Activated CD8-positive, alpha-beta T cell treated with anti-CD3 and anti-CD28 coated beads, Interleukin-2, amount 10 ng/mL, durations not matched to agents 7 days and 5 days (primary cell): Measurements from ENCODE around the gene TANGO2. TPM values are rescaled to one million over a fixed set of nuclear protein-coding genes. Genes with fewer than 3 reads are reported as not detected.
A peak's percentile ranks its signal among the peaks of the same experiment; 100 is the strongest.

ENCODE experiments used
- ATAC-seq: fragments of 150-1000 bp; cut with Tn5 transposase; one replicate; pipeline ENCODE4 v1.10.0; 2021; ENCODE audit warnings: moderate library complexity
- CTCF ChIA-PET: fragments of 350-600 bp; sonication (Branson Sonifier 250); formaldehyde crosslinking; loops from one replicate; lab custom pipeline; 2021; ENCODE audit warnings: antibody characterized with exemption; lab: Charles Lee
- POLR2A ChIA-PET: fragments of 350-600 bp; sonication (Branson Sonifier 250); formaldehyde crosslinking; loops from one replicate; lab custom pipeline; 2021; ENCODE audit warnings: antibody characterized with exemption; lab: Charles Lee
- DNase-seq: peaks from one replicate; pipeline ENCODE4 v3.0.0-alpha.2; 2020
- H3K27ac Mint-ChIP-seq: one replicate; pipeline ENCODE4 v1.8.0; 2021; ENCODE audit warnings: mild to moderate bottlenecking, mixed read lengths
- H3K27me3 Mint-ChIP-seq: one replicate; pipeline ENCODE4 v1.8.0; 2021; ENCODE audit warnings: low read depth, mixed read lengths
- H3K36me3 Mint-ChIP-seq: one replicate; pipeline ENCODE4 v1.8.0; 2021; ENCODE audit warnings: low read depth, mixed read lengths
- H3K4me1 Mint-ChIP-seq: one replicate; pipeline ENCODE4 v1.8.0; 2021; ENCODE audit warnings: low read depth, mixed read lengths
- H3K4me3 Mint-ChIP-seq: one replicate; pipeline ENCODE4 v1.8.0; 2021; ENCODE audit warnings: mild to moderate bottlenecking, mixed read lengths
- H3K9me3 Mint-ChIP-seq: one replicate; pipeline ENCODE4 v1.8.0; 2022; ENCODE audit warnings: mixed read lengths; ENCODE audit not compliant: insufficient read depth
- total RNA-seq, 2 experiments: library from RNA; stranded (reverse); gene quantifications; one replicate each; pipeline ENCODE4 v1.2.3, GENCODE V29; 2021

The TANGO2 gene
- total RNA-seq, 2 experiments from 2014 or later: 39.1 to 43.3 TPM

DNA sequence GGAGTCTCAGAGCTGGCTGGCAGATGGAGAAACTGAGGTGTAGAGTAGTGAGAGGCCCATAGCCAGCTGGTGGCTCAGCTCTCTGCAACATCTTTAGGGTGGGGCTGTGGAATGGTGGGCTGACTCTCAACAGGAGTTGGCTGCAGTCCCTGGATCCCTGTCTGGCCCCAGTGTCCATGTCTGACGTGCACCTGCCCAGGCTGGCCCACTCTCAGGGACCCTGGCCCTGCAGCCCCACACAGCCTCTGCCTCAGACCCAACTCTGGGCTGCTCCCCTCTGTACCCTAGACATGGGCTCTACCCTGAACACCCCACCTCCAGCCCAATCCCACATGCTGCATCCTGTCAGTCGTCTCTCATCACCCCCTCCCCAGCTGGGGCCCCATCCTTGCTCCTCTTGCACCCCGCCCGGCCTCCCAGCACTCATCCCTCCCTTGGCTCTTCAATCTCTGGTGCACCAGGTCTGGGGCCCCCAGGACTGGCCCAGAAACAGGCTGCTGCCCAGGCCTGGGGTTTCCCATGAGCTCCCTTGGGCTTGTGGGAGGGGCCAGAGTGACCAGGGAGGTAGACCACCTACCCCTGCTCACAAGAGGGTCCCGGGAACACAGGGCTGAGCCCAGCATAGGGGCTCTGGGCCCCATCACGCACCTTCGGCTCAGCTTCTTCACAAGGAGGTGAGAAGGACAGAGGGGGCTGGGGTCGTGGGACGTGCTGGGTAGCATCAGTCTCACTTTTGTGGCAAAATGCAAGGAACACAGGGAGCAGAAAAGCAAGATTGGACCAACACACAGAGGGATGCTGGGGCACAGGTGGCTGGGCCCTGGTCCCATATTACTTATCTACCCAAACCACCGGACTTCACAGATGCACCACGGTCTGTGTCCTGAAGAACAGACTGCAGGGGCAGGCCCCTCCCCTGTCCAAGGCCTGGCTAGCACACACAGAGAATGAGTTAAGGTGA lies 35.8 kb upstream of the TANGO2 start:
- no peak overlapping the region for H3K4me3 Mint-ChIP-seq
- ATAC-seq (no peak), DNase-seq (no peak)
- ChIA-PET CTCF (interaction anchor here (2.0 kb wide), 1 partner anchor 144 kb away, joined by 7 read pairs; no protein-coding TSS in a partner anchor), POLR2A (interaction anchor here (0.5 kb wide), 1 partner anchor 1907 kb away, joined by 4 read pairs; the partner anchor contains the start of gene PEX26)
- no peak overlapping the region for H3K27ac Mint-ChIP-seq
- peaks cover 3% of the 10 kb centered on the region for H3K4me1 Mint-ChIP-seq
- H3K27me3 Mint-ChIP-seq: no peaks in the 10 kb centered on the region
- no peaks in the 10 kb centered on the region for H3K9me3 Mint-ChIP-seq
- H3K36me3 Mint-ChIP-seq: no peaks in the 10 kb centered on the region

DNA sequence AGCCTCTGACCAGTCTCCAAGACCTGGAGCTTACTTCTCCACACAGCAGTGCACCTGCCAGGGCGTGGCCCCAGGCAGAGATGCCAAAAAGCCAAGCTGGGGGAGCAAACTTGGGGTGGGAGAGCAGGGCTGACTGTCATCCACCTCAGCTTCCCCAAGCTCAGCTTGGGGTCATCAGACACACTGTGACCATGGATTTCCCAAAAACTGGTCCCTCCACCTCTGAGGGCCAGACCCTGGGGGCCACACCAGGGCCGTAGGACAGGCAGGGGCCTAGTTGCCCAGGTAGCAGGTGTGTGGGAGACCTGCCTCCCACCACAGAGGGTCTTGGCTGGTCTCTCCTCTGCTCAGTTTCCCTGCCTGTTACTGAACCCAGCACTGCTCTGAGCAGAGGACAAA lies 34.9 kb upstream of the TANGO2 start:
- peak overlapping the region; percentile 15 for H3K4me3 Mint-ChIP-seq
- no peak for ATAC-seq
- DNase-seq: no peak
- H3K36me3 Mint-ChIP-seq: no peaks in the 10 kb centered on the region
- CTCF ChIA-PET: no interaction called here
- H3K27me3 Mint-ChIP-seq: no peaks in the 10 kb centered on the region
- POLR2A ChIA-PET: interaction anchor here (0.6 kb wide), 1 partner anchor 879 kb away, joined by 4 read pairs; no protein-coding TSS in a partner anchor
- no peak overlapping the region for H3K27ac Mint-ChIP-seq
- peaks cover 3% of the 10 kb centered on the region for H3K4me1 Mint-ChIP-seq
- no peaks in the 10 kb centered on the region for H3K9me3 Mint-ChIP-seq

DNA sequence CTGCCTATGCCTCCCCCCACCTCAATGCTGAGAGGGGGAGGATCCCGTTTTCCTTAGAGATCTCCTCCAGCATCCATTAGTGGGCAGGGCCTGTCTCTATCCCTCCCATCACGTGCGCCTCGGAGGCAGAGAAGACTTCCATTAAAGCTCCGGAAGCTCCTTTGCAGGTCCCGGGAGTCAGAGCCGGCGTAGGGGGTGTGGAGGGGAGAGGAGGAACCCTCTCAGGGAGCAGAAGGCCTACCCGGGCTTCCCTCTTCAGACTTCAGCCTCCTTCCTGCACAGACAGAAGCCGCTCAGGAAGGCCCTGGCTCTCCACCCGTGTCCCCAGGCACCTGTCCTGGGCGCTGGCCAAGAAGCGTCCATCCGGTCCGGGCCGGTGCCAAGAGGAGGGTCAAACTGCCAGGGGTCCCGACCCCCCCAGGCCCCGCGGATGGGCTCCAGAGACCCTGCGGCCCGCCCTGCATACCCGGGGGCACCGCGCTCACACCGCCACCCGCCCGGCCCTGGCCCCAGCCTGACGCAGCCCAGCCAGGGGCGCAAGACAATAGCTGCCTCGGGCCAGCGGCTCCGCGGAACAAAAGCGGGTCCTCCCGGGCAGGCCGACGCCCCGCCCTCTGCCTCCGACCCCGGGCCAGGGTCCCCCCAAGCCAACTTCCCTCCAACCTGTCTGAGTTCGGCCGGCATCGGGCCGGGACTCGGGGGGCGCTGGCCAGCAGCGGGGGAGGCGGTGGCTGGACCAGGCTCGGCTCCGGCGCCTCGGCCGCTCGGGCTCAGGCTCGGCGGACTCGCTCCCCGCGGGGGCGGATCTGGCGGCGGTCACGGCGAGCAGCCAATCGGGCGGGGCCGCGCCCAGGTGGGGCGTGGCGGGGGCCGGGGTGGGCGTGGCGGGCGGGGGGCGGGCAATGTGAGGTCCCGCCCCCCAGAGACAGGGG lies 34.2 kb upstream of the TANGO2 start:
- DNase-seq (peak; percentile 72), ATAC-seq (peak; percentile 91)
- ChIA-PET CTCF (no interaction called here), POLR2A (interaction anchor here (0.6 kb wide), 2 partner anchors 17 to 879 kb away, joined by 3 to 4 read pairs; no protein-coding TSS in a partner anchor)
- Mint-ChIP-seq H3K4me3 (peak overlapping the region; percentile 15), H3K27ac (no peak overlapping the region), H3K9me3 (no peaks in the 10 kb centered on the region), H3K36me3 (no peaks in the 10 kb centered on the region), H3K4me1 (peaks cover 3% of the 10 kb centered on the region), H3K27me3 (no peaks in the 10 kb centered on the region)

DNA sequence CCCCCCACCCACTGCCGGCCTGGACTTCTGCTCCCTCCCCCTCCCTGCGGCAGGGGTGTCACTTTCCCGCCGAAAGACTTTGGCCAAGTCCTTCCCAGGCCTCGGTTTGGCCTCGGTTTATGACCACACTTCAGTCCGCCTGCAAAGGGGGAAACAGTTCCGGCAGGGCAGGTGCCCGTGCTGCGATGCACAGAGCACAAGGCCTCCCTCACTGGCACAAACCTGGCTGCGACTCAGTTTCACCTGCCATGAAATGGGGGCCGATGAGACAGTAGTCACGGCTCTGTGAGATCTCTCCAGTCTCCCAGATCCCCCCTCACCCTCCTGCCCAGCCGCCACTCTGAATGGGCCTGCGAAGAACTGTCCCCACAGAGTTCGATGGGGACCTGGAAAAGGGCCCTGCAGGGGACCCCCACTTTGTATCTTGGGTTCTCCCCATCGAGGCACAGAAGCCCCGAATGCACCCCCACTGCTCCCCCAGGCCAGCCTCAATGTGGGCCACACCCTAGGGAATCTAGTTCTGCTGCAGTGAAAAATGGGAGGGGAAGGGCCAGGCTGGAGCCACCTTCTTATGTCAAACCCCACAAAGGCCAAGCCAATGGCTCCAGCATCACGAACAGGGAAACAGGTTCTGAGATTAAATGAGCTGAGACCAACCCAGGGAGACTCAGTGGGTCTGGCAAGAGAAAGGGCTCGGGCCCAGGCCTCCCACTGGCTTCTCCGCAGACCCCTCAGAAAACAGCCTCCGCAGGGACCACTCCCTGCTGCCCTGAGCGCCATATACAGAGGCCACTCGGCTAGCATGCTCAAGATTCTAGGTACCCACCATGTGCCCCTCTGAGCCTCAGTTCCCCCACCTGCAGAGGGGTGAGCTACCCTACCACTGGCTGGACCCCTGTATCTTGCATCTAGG lies 33.3 kb upstream of the TANGO2 start:
- no peaks in the 10 kb centered on the region for H3K27me3 Mint-ChIP-seq
- ATAC-seq (no peak), DNase-seq (no peak)
- H3K4me1 Mint-ChIP-seq: peaks cover 3% of the 10 kb centered on the region
- H3K9me3 Mint-ChIP-seq: no peaks in the 10 kb centered on the region
- CTCF ChIA-PET: no interaction called here
- H3K36me3 Mint-ChIP-seq: no peaks in the 10 kb centered on the region
- H3K4me3 Mint-ChIP-seq: no peak overlapping the region
- H3K27ac Mint-ChIP-seq: no peak overlapping the region
- POLR2A ChIA-PET: no interaction called here

DNA sequence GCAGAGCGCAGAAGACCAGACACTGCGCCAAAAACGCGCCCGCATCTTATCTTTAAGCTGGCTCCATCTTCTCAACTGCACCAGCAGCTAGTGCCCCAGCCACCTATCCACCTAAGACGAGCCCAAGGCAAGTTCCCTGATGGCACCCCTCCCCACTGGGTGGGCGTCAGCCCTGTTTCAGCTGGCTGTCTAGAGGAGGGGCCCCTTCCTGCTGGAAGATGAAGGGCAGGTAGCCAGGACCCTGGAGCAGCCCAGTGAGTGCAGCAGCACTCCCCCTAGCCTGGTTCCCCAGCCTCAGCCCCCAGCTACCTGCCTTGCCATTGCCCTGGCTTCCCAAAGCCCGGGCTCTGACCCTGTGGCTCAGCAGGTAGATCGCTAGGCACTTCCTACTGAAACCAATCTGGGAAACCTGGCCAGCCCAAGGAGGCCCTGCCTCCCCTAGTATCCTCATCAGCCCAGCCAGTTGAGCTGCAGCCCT lies 32.5 kb upstream of the TANGO2 start:
- Mint-ChIP-seq H3K27me3 (no peaks in the 10 kb centered on the region), H3K36me3 (no peaks in the 10 kb centered on the region), H3K4me3 (no peak overlapping the region), H3K27ac (no peak overlapping the region), H3K9me3 (no peaks in the 10 kb centered on the region), H3K4me1 (peaks cover 3% of the 10 kb centered on the region)
- CTCF ChIA-PET: no interaction called here
- POLR2A ChIA-PET: interaction anchor here (0.7 kb wide), 1 partner anchor 25 kb away, joined by 3 read pairs; no protein-coding TSS in a partner anchor
- ATAC-seq (no peak), DNase-seq (no peak)

DNA sequence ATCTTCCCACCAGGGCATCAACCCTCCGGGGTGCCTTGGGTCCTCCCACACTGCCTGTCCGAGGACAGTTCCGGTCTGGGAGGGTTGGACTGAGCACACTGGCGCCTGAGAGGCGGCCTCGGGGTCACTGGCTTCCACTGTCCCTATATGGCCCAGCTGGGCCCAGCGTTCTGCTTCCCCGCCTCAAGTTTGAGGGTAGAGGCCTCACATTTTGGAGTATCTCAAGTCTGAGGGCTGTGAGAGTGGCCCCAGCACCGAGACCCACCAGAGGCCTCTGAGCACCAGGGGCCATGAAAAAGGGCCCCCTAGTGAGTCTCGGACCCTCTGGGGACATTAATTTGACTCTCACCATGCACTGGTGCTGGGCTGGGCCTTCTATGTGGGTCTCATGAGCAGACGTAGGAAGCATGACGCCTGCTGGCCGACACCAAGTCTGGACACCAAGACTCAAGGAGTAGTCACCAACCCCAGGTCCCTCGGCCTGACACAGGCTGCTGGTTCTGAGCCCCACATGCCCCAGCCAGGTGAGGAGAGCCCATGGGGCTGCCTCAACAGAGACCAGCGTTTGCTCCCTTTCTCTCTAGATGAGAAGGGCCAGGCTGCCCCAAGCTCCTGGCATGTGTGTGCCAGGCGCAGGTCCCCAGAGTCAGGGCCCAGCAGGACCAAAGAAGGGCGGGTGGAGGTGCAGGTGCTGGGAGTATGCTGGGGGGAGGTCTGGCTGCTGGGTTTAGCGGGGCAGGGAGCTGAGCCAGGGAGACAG lies 31.8 kb upstream of the TANGO2 start:
- H3K27ac Mint-ChIP-seq: no peak overlapping the region

DNA sequence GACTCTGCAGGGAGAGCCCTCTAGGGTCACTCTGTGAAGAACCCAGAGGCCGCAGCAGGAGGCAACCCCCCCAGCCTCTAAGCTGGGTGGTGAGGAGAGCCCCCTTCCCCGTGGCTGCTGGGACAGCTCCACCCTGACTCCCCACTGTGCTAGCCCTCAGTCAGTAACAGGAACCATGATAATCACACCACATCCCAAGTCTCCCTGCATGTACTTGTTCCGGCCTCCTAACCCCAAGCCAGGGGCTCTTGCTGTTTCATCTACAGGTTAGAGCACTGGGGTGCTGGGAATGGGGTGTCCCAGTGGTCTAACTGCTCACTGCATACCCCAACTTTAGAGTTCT lies 31.2 kb upstream of the TANGO2 start:
- no peak for ATAC-seq

More for the DNA sequence above, 31.8 kb upstream of the TANGO2 start:
- DNase-seq (no peak), ATAC-seq (no peak)
- no peaks in the 10 kb centered on the region for H3K9me3 Mint-ChIP-seq
- H3K4me3 Mint-ChIP-seq: no peak overlapping the region
- no peaks in the 10 kb centered on the region for H3K27me3 Mint-ChIP-seq
- no peaks in the 10 kb centered on the region for H3K36me3 Mint-ChIP-seq
- peaks cover 3% of the 10 kb centered on the region for H3K4me1 Mint-ChIP-seq
- ChIA-PET CTCF (no interaction called here), POLR2A (interaction anchor here (0.7 to 0.8 kb wide), 2 partner anchors 24 to 203 kb away, joined by 3 read pairs; no protein-coding TSS in a partner anchor)

DNA sequence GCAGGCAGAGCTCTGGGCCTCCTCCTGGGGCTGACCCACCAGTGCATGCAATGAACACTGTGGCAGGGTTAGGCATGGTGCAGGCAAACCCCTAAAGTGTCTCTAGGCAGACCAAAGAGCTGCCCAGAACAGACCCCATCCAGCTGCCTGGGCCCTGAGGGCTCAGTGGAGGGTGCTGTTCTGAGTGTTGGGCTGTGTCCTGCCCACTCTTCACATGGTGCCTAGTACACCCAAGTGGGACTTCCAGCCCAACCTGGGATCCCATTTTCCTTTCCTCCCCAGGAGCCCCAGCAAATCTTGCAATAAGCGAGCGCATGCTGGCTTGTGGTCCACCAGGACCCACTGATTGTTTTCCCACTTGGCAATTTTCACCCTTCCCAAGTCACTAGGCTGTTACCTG lies 30.7 kb upstream of the TANGO2 start:
- ChIA-PET CTCF (no interaction called here), POLR2A (no interaction called here)
- Mint-ChIP-seq H3K4me3 (no peak overlapping the region), H3K27ac (no peak overlapping the region), H3K27me3 (no peaks in the 10 kb centered on the region), H3K9me3 (no peaks in the 10 kb centered on the region), H3K4me1 (peaks cover 3% of the 10 kb centered on the region), H3K36me3 (no peaks in the 10 kb centered on the region)
- no peak for DNase-seq
- no peak for ATAC-seq

More for the DNA sequence above, 31.2 kb upstream of the TANGO2 start:
- CTCF ChIA-PET: no interaction called here
- no peak for DNase-seq
- POLR2A ChIA-PET: interaction anchor here (0.8 kb wide), 1 partner anchor 203 kb away, joined by 3 read pairs; no protein-coding TSS in a partner anchor
- Mint-ChIP-seq H3K36me3 (no peaks in the 10 kb centered on the region), H3K27ac (no peak overlapping the region), H3K4me3 (no peak overlapping the region), H3K27me3 (no peaks in the 10 kb centered on the region), H3K4me1 (peaks cover 3% of the 10 kb centered on the region), H3K9me3 (no peaks in the 10 kb centered on the region)

DNA sequence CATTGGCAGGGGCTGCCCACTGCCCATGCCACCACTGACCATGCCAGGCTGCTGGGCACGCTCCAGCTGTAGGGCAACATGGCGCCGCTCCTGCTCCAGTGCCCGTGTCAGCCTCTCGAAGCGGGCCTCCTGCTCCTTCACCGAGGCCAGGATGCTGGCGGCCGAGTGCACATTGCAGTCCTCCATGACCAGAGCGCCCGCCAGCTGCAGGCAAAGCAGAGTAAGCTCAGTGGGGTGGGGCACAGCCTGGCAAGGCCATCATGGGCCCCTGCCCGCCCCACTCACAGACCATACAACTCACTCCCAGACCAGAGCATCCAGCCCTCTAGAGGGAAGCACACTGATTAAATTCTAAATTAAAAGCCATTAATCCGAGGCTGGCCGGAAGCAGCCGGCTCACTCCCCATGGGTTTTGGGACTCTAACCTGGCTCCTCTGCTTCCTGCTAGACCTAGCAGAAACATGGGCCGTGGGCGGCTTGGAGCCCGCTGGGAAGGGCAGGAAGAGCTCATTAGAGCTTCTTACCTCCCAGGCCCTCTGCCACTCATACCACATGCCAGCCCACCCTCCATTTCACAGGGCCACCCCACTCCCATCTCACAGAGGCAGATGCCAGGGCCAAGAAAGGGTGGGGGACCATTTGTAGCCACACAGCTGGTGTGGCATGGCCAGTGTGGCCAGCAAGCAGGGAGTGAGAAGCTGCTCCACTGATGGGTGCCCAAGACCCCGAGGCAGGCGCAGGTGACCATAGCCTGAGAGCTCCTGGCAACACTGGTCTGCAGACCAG lies 30.1 kb upstream of the TANGO2 start:
- Mint-ChIP-seq H3K27ac (no peak overlapping the region), H3K4me1 (peaks cover 3% of the 10 kb centered on the region), H3K4me3 (no peak overlapping the region), H3K27me3 (no peaks in the 10 kb centered on the region), H3K9me3 (no peaks in the 10 kb centered on the region), H3K36me3 (no peaks in the 10 kb centered on the region)
- ATAC-seq (no peak), DNase-seq (no peak)
- ChIA-PET POLR2A (no interaction called here), CTCF (no interaction called here)

DNA sequence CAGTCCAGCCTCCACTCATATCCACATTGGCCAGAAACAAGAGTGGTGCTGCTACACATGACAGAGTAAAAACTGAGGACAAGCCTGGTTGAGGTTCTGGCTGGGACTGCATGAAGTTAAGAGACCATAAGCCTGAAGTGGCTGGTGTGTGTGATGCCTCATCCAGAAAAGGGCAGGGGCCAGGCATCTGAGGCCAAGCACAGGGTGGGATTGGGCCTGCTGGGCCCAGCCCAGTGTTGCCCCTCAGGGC lies 29.6 kb upstream of the TANGO2 start:
- ChIA-PET POLR2A (no interaction called here), CTCF (no interaction called here)
- no peak for DNase-seq

More for the DNA sequence above, 29.6 kb upstream of the TANGO2 start:
- Mint-ChIP-seq H3K4me1 (peaks cover 2% of the 10 kb centered on the region), H3K27ac (no peak overlapping the region), H3K4me3 (no peak overlapping the region), H3K36me3 (no peaks in the 10 kb centered on the region), H3K27me3 (no peaks in the 10 kb centered on the region), H3K9me3 (no peaks in the 10 kb centered on the region)
- ATAC-seq: no peak
